Measurements from ENCODE around the gene LCE1F.

Gene LCE1F, protein sequence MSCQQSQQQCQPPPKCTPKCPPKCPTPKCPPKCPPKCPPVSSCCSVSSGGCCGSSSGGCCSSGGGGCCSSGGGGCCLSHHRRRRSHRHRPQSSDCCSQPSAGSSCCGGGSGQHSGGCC

GRCh38 chr1:152774875-152775274, at the start of gene LCE1F:
Gene LCE1F, plus strand, starts transcription at chr1:152775140. Its CDS starts 1,232 bp downstream, at chr1:152776372.
- DNase-seq = no peak

GRCh38 chr1:152725261-152725660, 49.7 kb upstream of the LCE1F start:
- DNase-seq = no peak

DNA sequence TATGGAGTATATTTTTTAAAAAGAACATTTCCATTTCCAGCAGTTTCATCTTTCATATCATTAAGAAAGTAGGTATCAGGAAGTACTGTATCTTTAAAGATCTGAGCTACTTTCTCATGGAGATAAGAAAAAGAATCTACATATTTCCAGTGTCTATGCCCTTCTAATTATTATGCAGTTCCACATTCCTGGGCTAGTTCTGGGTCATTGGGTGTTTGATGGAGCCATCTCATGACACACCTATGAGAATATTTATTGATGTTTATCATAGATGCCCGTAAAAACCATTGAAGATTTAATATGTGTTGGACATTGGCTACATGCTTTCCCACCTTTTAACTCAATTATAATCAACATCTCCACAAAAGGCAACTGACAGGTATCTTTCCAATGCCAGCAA, 46.0 kb upstream of the LCE1F start:
- DNase-seq = no peak

DNA sequence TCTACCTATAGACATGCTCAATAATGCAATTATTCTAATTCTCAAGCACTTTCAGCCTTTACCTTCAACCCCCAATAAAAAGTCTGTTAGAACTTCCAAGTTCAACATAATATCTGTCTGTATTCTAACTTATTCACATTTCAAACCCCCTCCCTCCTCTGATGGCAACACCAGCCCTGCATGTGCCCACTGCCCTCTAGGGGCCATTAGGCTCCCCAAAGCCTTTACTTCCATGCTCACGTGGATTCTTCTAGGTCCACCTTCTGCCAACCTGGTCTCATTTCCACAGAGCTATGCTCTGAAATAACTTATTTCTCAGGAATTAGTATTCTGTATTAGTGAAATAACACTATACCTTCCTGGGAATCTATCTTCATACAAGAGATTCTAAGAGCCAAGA, 39.3 kb upstream of the LCE1F start:
- no peak for DNase-seq

GRCh38 chr1:152737997-152738396, 36.9 kb upstream of the LCE1F start:
- no peak for DNase-seq

DNA sequence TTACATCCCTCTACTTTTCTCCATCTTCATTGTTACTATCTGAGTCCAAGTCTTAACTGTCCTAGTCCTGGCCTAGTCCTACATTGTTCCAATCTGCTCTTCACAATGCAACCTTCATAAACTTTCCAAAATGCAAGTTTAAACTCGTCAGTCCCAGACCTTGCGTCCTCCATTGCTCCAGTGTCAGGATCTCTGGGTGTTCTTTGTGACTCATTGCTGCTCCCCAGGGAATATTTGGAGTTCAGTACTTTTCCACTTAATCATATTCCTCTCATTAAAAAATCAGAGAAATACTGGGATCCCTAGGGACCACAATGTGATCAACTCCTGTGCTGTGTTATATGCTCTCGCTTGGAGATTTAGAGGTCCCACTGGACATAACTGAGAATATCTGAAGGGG, 35.1 kb upstream of the LCE1F start:
- no peak for DNase-seq

GRCh38 chr1:152741656-152742055, 33.3 kb upstream of the LCE1F start:
- DNase-seq = no peak

DNA sequence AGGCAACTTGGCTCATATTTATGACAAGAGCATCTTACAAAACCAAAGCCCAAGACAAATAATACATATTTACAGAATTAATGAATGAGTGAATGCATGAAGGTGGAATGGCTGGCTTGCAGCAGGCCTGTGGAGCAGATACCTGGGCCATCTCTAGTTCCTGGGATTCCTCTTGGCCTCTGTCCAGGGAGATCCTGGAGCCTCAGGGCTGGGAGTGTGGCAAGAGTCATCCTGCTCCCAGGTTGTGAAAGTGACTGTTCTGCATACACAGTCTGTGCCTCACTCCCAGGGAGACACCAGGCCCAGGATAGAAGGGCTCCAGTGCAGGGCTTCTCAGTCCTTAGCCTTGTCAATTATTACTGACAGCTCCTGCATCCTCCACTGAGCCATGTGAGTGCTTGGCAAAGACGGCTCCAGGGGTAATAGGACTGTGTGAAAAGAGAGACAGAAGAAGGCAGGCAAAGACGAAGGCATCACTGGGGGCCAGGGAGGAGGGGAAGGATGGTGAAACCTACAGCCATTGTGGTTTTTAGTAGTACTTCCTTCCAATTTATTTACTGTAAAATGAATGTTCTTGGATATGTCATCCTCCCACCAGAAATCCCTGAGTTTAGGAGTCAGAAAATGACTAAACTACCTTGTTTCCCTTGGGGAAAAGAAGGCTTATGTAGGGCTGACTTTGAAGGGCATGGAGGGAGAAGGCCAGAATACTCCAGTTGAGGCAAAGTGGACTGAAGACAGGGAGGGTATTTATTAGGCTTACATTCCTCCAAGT, 31.4 kb upstream of the LCE1F start:
- DNase-seq = no peak

GRCh38 chr1:152745289-152745704, 29.6 kb upstream of the LCE1F start:
- DNase-seq = no peak

DNA sequence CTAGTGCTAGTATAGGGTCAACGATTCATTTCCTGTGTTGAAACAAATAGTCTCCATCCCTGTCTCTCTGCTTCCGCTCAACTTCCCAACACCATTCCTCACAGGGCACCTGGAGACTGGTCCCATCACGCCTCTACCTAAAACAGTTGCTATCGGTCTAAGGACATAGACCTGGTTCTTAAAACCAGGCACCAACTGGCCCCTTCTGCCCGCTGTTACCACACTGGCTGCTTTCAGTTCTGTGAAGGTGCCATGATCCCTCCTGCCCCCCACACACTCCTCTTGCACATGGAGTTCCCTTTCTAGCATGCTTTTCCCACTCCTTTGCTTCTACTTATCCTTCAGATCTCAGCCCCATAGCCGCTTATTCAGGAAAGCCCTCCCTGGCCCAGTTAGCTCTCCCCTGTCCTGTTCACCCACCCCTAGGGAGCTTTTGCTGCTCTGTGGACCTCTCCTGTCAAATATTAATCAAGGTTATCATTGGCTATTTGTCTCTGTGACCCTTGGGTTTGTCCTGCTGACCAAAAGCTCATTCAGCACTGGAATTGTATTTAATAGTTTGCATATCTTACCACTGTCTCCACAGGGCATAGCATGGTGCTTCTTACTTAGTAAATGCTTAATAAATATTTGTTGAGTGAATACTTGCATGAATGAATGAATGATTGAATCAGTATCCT, 29.0 kb upstream of the LCE1F start:
- DNase-seq = no peak

GRCh38 chr1:152747831-152748230, 27.1 kb upstream of the LCE1F start:
- DNase-seq = no peak

- DNase-seq = no peak
These were observed 22.7 kb upstream of the LCE1F start for GRCh38 chr1:152752225-152752624.

- no peak for DNase-seq
These were observed 21.4 kb upstream of the LCE1F start for GRCh38 chr1:152753586-152753985.

- DNase-seq = no peak
These were observed 18.1 kb upstream of the LCE1F start for GRCh38 chr1:152756872-152757271.

DNA sequence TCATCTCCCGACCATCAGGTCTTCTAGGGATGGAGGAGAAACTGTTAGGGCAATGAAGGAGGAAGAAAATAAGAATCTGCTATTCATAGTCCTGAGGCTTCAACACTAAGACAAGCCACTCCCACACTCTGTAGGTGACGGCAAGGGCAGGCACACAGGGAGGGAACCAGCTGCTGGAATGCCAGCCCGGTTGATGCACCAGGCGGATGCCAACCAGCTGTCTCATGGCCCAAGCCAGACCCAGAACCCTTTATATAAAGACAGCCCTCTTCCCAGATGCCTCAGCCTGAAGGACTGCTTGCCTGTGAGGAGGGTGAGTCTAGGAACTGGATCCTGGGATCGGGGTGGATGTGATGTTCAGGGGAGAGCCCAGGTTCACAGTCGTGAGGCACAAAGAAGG, 17.2 kb upstream of the LCE1F start, which contains the start of gene KPRP:
Gene KPRP, plus strand, starts transcription at position 279 of the 400 bp plus-strand sequence. CDS start 1,564 bp downstream, outside the sequence.
- DNase-seq = no peak

DNA sequence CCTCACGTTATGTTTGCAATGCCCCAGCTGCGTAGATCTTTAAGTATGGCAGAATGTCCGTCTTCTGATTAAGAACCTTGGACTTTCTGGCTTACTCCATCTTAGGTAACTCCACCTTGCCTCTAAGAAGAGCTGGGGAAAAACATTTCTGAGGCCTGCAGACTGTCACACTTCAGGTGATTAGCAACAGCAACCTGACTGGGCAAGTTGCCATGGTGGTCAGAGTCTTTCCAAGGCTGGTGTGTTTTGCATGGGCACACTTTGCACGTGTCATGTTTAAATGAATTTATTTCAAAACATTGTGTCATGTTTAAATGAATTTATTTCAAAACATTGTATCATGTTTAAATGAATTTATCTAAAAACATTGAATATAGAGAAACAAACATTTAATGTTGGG, 16.3 kb upstream of the LCE1F start:
- no peak for DNase-seq

- DNase-seq = no peak
These were observed 15.3 kb upstream of the LCE1F start for GRCh38 chr1:152759453-152760173.

GRCh38 chr1:152760551-152761190, 14.3 kb upstream of the LCE1F start:
- no peak for DNase-seq

DNA sequence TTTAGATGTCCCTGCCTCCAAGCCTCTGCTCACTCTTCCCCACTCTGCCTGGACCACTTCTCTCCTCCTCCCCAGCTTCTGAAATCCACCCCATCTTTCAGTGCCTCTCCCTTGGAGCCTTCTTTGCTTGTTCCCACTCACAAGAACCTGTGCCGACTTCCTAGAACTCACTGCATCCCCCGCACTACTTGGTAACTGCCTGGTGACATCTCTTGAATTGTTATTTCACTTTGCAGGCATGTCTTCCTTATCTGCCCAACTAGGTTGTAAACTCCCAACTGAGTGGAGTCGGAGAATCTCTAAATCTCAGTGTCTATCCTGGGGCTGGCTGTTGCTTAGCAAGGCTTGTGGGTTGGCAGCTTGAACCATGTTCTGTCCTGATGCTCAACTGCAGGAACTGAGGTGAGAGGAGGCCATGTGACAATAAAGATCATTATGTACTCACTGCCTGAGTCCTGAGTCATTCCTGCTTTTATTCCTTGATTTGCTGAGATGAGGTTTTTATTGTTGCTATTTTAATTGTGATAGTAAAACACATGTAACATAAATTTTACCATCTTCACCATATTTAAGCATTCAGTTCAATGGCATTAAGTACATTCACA, 13.2 kb upstream of the LCE1F start:
- no peak for DNase-seq

DNA sequence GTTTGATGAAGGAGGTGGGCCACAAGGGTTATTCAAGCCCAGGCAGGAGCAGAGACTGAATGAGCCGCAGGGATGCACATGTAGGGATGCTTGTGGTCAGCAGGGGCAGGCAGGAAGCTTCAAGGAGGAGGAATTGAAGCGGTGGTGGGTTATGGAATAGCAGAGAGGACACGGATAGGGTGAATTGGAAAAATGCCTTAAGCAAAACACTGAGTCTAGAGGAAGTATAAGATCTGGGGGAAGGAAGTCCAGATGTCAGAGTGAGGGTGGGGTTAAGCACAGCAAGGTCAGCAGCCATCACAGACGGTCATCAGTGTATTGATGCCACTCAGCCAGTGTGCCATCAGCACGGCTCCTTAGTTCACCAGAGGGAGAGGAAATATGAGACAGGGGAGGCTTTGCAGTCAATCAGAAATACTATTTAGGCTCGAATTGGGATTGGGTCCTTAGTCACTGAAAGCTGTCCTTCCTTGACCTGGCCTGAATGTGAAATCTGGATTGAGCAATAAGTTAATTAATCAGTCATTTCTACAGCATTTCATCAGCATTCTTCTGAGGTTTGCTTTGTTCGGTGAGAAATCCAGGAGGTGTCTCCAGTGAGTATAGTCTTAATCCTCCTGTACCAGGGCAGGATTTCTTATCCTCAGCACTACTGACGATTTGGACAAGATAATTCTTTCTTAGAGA, 6.0 kb upstream of the LCE1F start:
- no peak for DNase-seq

- no peak for DNase-seq
These were observed 4.5 kb upstream of the LCE1F start for GRCh38 chr1:152770411-152770810.

DNA sequence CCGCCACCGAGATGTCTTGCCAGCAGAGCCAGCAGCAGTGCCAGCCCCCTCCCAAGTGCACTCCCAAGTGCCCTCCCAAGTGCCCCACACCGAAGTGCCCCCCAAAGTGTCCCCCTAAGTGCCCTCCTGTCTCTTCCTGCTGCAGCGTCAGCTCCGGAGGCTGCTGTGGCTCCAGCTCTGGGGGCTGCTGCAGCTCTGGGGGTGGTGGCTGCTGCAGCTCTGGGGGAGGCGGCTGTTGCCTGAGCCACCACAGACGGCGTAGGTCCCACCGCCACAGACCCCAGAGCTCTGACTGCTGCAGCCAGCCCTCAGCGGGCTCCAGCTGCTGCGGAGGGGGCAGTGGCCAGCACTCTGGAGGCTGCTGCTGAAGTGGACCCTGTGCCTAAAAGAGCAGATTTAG, 1.4 kb downstream of the LCE1F start:
- no peak for DNase-seq
